Glomerular endothelial cell (primary cell): ENCODE results near the gene MDP1. TPM values are rescaled to one million over a fixed set of nuclear protein-coding genes. Genes with fewer than 3 reads are reported as not detected.
"Not testable (repeated sequence)": the region's sequence is repeated elsewhere in the genome, so short reads cannot be mapped to it uniquely, and the experiment has no call there.

Experiments used
- DNase-seq: peaks from one replicate; pipeline ENCODE4 v3.0.0-alpha.2; 2011; ENCODE audit warnings: low read depth, low spot score; ENCODE audit errors: extremely low read depth
- total RNA-seq: library from RNA; depleted of rRNA; stranded (reverse); fragments of >200 nt; gene quantifications from 2 replicates; pipeline ENCODE4 v1.2.3, GENCODE V29; 2015

Gene MDP1
- total RNA-seq, 1 donor from 2014 or later, result 10.2 TPM

GRCh38 chr14:24202538-24202937 lies 13.3 kb downstream of the MDP1 start:
- DNase-seq, result not testable (repeated sequence)

GRCh38 chr14:24198814-24199524 lies 16.9 kb downstream of the MDP1 start:
- DNase-seq, result no peak

- no peak for DNase-seq
These were observed 18.8 kb downstream of the MDP1 start for GRCh38 chr14:24197056-24197450.

- DNase-seq, result no peak
These were observed 19.5 kb downstream of the MDP1 start for GRCh38 chr14:24196071-24197055.

- no peak for DNase-seq
These were observed 20.4 kb downstream of the MDP1 start, which contains the start of gene TM9SF1 for GRCh38 chr14:24195186-24196070. TM9SF1 (minus strand) TSS chr14:24195441; CDS start chr14:24195019, 422 bp downstream.

GRCh38 chr14:24194873-24195185 lies 21.0 kb downstream of the MDP1 start:
- no peak for DNase-seq

- DNase-seq, result no peak
These were observed 21.5 kb downstream of the MDP1 start for GRCh38 chr14:24194186-24194872.

- DNase-seq, result no peak
These were observed 22.9 kb downstream of the MDP1 start for GRCh38 chr14:24192933-24193332.

GRCh38 chr14:24190416-24190815 lies 25.4 kb downstream of the MDP1 start:
- no peak for DNase-seq

- no peak for DNase-seq
These were observed 26.4 kb downstream of the MDP1 start for GRCh38 chr14:24189460-24189859.

GRCh38 chr14:24189059-24189375 lies 26.8 kb downstream of the MDP1 start:
- DNase-seq, result no peak

GRCh38 chr14:24188251-24189058 lies 27.4 kb downstream of the MDP1 start, which contains the start of gene IPO4:
IPO4 (minus strand) TSS chr14:24188816; CDS start chr14:24188787, 29 bp downstream.
- DNase-seq, result peak; percentile 88

- no peak for DNase-seq
These were observed 28.3 kb downstream of the MDP1 start for GRCh38 chr14:24187539-24187915.

GRCh38 chr14:24186831-24187538 lies 28.9 kb downstream of the MDP1 start:
- no peak for DNase-seq

- DNase-seq, result no peak
These were observed 30.1 kb downstream of the MDP1 start for GRCh38 chr14:24185741-24186140.

- no peak for DNase-seq
These were observed 30.8 kb downstream of the MDP1 start for GRCh38 chr14:24185026-24185425.

GRCh38 chr14:24184104-24184970 lies 31.5 kb downstream of the MDP1 start:
- no peak for DNase-seq

- no peak for DNase-seq
These were observed 32.8 kb downstream of the MDP1 start for GRCh38 chr14:24183014-24183481.
